ENCODE measurements around the gene UBAC2. TPM values are rescaled to one million over a fixed set of nuclear protein-coding genes. Genes with fewer than 3 reads are reported as not detected.
"Not testable (repeated sequence)": the region's sequence is repeated elsewhere in the genome, so short reads cannot be mapped to it uniquely, and the experiment has no call there.

UBAC2 gene
- total RNA-seq, 1 donor from 2014 or later: 82.3 TPM

- DNase-seq (ENCODE audit: low read depth): not testable (repeated sequence)
Measured at GRCh38 chr13:99410646-99411475, 210.2 kb downstream of the UBAC2 start.

DNA sequence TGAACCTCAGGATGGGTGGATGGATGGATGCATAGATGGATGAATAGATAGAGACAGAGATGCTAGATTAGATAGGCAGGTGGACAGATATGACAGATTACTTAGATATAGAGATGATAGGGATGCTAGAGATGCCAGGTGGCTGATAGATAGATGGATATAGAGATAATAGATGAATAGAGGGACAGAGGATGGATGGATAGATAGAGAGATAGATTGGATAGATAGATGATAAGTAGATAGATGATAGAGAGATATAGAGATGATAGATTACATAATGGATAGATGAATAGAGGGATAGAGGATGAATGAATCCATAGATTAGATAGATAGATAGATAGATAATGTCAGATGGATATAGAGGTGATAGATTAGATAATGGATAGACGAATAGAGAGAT lies 212.2 kb downstream of the UBAC2 start:
- DNase-seq (ENCODE audit: low read depth): no peak

- DNase-seq (ENCODE audit: low read depth): no peak
Measured at GRCh38 chr13:99414048-99414995, 213.7 kb downstream of the UBAC2 start.

- DNase-seq (ENCODE audit: low read depth): no peak
Measured at GRCh38 chr13:99415014-99415650, 214.5 kb downstream of the UBAC2 start.

- DNase-seq (ENCODE audit: low read depth): no peak
Measured at GRCh38 chr13:99415851-99416331, 215.2 kb downstream of the UBAC2 start.

- no peak for DNase-seq (ENCODE audit: low read depth)
Measured at GRCh38 chr13:99416411-99417121, 215.9 kb downstream of the UBAC2 start.

DNA sequence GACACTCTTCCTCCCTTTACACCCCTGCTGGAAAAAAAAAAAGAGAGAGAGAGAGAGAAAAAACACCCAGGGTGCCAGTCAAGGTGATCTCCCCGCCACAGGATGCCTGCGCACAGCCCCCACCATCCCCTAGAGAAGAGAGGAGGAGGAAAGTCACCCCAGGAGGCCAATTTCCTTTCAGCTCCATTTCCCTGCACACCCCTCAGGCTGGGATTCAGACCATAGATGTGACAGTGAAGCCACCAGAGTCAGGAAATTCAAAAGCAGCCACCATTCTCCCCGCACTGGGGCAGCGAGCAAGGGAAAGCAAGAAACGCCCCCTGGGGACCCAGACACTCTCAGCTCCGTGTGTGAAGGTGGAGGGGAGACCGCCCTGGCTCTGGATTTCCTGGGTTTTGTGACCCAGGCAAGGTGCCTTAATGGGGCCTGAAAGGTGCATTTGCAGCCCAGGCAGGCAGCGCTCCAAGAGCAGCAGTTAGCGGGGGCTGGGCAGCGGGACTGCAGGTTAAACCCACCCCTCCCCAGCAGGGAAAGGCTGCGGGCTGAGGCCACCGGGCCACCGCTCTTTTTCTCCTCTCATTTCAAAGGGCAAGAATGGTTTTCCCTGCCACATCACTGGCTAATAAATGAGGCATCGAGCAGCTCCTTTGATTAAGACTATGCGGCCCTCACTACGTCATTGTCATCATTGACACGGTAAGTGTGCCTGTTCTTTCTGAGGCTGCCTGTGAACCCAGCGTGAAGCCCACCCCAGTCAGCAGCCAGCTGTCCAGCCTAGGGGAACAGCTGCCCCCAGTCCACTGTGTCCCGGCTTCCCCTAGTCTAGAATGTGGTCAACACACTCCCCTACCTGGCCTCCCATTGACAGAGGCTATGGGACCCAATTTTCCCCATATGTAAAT lies 216.8 kb downstream of the UBAC2 start:
- DNase-seq (ENCODE audit: low read depth): no peak

DNA sequence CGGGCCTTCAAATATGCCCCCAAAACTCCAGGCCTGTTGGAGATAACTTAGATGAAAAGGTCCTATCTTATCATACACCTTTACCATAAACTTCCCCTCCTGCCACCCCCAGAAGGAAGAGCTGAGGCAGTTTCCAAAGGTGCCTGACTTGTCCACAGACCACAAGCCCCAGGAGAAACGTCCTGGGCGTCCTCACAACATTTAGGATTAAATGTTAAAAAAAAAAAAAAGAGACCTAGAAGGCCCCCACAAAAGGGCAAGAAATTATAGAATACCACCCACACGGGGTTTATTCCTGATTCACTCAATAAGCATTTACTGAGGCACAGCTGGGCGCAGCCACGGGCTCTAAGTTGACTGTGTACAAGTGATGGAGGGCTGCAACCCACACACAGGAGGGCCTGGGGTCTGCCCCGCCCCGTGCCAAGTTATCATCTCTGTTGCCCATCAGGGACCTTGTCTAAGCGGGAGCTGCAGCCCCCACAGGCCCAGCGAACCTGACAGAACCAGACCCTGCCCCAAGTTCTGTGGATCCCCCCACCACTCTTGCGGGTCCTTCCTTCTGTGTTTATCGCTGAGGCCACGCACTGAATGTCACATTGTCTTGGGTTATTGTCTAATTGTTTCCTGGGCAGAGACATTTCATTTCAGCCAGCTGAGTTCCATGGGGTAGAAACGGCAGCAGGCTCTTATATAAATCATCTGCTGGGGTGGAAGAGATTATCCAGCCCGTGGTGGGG lies 217.6 kb downstream of the UBAC2 start:
- no peak for DNase-seq (ENCODE audit: low read depth)

- DNase-seq (ENCODE audit: low read depth): no peak
Measured at GRCh38 chr13:99418843-99419140, 218.1 kb downstream of the UBAC2 start.

- no peak for DNase-seq (ENCODE audit: low read depth)
Measured at GRCh38 chr13:99419591-99420243, 219.1 kb downstream of the UBAC2 start.

DNA sequence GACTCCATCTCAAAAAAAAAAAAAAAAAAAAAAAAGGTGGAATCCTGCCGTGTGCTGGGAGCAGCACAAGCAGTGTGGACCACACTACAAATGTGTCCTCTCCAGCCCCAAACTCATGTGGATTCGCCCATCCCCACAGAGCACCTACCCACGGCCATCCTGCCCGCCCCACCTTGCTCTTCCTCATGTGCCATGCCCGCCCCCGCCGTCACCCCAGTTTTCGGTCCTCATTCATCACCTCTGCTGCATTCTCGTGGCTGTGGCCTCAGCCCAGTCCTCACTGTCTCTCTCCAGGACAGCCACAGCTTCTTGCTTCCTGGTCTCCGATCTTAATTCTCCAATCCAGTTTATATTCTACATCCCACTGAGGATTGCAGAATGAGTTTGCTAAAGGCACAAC lies 220.6 kb downstream of the UBAC2 start:
- DNase-seq (ENCODE audit: low read depth): no peak

DNA sequence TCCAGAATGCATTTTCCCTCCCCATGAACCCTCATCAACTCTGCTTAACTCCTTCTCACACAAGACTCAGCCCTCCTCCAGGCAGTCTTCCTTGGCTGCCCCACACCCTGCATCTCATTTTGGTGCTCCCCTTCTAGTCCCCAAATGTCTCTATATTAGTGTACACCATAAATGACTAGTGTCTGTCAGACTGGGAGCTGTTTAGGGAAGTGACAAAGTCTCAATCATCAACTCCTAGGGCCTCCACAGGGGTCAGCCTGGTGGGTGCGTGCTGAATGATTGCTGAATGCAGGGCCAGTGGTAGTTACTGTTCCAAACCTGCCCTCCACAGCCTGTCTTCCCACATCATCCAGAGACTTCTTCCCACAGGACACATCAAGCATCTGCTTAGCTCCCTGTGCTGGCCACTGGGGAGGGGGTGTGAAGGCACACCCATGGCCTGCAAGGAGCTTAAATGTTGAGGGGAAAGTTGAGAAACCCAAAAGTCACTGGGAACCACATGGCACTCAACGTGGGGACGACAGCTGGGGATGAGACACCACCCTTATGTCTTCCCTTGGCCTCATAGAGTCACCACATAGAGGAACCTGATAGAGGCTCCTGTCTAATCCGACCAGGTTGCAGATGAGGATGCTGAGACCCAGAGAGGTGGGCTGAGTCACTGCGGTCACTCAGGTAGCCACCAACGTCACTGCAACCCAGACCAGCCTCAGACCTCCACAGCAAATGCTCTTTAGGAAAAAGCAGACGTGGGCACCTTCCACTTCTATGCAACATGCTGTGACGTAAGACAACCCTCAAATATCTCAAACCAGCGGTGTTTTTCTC lies 221.3 kb downstream of the UBAC2 start:
- DNase-seq (ENCODE audit: low read depth): no peak

- no peak for DNase-seq (ENCODE audit: low read depth)
Measured at GRCh38 chr13:99422586-99423220, 222.0 kb downstream of the UBAC2 start.

- no peak for DNase-seq (ENCODE audit: low read depth)
Measured at GRCh38 chr13:99425485-99426341, 225.1 kb downstream of the UBAC2 start.

DNA sequence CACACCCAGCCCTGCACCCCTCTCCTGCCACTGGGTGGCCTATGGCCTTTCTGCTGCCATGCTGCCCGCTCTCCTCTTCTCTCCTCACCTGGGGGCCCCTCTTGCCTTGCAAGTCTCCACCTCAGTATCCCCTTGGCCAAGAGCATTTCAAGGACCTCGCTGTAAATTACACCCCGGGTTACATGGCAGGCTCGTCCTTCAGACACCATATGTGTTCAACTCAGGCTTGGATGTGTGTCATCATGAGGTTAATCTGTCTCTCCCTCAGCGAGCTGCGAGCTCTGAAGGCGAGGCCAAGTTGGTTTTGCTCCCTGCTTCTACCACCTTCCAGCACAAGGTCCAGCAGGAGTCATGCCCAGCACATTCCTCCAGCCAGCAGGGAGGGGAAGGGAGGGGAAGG lies 225.8 kb downstream of the UBAC2 start:
- no peak for DNase-seq (ENCODE audit: low read depth)

GRCh38 chr13:99429670-99430069 lies 229.0 kb downstream of the UBAC2 start:
- DNase-seq (ENCODE audit: low read depth): no peak
